GM04504 (cell line): ENCODE data around the gene PADI2.

Experiments used
- DNase-seq: peaks from one replicate; pipeline ENCODE4 v3.0.0-alpha.2; 2012; ENCODE audit warnings: low read depth

PADI2 gene

DNA sequence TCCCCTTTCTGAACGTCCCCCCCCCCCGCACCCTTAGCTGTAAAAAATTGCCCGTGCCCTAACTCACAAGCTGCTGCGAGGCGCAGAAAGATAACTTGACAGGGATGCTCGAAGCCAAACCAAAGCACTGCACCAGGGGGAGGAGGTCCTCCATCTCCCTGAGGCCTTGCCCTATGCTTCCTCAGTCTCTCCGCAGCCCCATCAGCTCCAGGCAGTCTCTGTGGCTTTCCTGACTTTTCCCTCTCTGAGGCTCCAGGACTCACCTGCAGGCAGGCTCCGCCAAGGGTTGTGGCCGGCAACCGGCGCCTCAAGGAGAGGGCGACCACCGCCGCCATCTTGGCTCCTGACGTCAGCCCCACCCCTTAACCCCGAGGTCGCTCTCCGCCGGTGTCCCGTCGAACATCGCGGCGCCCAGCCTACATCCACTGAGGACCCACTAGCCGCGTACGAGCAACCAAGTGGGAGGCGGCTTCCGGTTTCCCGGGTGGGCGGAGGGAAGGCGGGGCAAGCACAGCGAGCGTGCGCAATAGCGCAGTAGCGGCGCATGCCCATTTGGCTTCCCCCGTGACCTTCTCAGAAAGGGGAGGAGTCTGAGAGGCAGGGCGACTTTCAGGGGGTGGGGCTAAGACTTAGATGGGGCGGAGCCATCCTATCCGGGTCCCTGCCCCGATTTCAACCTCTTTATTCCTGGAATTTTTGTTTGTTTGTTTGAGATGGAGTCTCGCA, 65.4 kb downstream of the PADI2 start, which contains the start of gene SDHB:
Gene SDHB (minus strand): TSS at position 348 of the 726 bp plus-strand sequence. CDS start 13 bp downstream, at position 335.
- DNase-seq, result peak; percentile 97

GRCh38 chr1:17053086-17053684, 66.1 kb downstream of the PADI2 start:
- no peak for DNase-seq

DNA sequence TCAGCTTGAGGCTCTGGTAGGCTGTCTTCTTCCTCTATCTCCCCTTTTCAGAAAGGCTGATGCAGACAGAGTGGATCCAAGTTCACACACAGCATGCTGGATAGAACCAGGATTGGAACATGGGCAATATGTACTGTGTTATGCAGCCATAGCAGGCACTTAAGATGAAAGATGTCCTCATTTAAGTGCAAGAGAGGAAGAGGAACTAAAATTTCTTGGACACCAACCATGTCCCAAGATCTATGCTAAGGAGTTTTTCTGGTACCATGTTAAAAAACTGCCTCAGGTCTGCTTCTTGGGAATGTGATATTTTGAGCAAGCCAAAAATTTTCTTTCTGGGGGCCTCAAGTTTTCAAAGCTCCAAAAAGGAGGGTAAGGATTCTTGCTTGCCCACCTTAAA, 66.6 kb downstream of the PADI2 start:
- no peak for DNase-seq

- no peak for DNase-seq
These were observed 67.2 kb downstream of the PADI2 start for GRCh38 chr1:17052038-17052437.

GRCh38 chr1:17047924-17048323, 71.3 kb downstream of the PADI2 start:
- DNase-seq, result no peak

- DNase-seq, result no peak
These were observed 73.0 kb downstream of the PADI2 start for GRCh38 chr1:17046334-17046657.

DNA sequence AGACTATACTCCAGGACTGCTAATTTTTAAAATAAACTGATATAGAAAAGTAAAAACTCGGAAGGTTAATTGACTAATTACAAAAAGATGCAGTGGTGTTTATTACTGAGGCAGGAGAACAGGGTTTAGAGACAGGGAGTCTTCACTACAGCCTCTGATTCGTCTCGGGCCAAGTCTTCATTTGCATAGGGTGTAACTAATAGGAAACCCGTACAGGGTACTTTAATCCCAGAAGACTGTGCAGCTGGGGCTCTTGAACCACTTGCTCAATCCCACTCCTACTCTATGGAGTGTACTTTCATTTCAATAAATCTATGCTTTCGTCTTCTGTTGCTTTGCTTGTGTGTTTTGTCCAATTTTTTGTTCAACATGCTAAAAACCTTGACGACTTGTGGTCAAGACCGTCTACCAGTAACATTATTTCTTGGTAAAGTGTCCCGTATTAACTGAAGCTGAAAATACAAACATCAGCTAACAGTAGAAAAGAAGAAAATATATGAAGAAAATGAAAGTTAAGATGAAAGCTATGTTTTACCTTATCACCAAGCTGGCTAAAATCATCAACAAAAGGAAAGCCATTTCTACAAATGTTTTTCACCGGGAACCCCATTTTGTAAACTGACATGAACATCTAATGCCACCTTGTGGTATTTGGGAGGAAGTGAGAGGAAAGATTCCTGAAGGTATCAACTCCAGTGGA, 73.5 kb downstream of the PADI2 start:
- DNase-seq, result no peak

DNA sequence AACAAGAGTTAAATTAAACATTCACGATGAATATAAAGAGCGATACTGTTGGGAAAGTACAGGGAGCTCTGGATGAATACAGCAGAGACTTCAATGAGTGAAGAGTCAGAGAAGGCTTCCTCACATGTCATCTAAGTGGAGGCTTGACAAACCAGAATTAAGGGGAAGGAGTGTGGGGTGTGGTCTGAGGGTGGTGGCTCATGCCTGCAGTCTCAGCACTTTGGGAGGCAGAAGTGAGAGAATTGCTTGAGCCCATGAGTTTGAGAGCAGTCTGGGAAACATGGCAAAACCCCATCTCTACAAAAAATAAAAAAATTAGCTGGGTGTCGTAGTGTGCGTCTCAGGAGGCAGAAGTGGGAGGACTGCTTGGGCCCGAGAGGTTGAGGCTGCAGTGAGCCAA, 74.1 kb downstream of the PADI2 start:
- DNase-seq, result no peak

DNA sequence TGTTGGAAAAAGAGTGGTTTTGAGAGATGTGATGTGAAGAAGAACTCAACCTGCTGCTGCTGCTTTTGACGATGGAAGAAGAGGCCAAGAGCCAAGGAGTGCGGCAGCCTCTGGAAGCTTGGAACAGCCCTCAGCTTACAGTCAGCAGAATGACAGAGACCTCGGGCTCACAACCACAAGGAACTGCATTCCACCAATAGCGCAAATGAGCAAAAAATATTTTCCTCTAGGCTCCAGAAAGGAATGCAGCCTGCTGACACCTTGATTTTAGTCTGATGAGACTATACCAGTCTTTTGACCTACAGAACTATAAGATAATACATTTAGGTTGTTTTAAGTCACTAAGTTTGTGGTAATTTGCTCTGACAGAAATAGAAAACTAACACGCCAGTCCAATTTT, 75.6 kb downstream of the PADI2 start:
- no peak for DNase-seq

GRCh38 chr1:17040135-17040534, 79.1 kb downstream of the PADI2 start:
- no peak for DNase-seq

GRCh38 chr1:17039522-17039921, 79.7 kb downstream of the PADI2 start:
- no peak for DNase-seq

DNA sequence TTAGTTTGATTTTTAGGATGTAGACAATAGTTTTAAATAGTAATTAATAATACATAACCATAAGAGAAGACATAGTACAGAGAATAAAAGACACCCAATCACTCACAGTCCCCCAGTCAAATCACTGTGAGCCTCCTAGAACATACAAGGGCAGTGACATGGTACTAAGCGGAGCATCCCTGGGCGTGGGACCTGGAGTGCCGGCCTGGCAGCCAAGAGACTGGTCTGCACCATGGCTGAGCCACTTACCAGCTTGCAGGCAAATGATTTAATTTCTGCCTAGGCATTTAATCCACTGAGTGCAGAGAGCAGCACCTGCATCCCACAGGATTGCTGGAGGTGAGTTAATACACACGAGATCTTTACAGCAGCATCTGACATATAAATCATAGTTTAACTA, 85.8 kb downstream of the PADI2 start:
- DNase-seq, result no peak

DNA sequence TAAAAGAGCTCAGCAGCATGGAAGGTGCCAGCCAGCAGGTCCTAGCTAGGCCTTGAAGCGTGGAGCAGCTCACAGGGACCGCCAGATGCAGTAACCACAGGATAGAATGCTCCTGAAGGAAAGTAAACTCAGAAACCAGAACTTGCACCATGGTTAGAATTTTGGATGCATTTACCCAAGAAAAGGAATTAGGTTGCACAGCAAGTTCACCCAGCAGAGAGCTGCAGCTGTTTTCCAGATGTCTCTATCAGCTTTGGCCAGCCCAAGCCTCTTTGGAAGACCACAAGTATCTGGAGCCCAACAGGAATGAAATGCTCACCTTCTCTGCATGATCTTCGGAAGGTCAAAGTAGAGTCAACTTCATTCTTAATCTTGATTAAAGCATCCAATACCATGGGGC, 86.5 kb downstream of the PADI2 start:
- DNase-seq, result no peak

DNA sequence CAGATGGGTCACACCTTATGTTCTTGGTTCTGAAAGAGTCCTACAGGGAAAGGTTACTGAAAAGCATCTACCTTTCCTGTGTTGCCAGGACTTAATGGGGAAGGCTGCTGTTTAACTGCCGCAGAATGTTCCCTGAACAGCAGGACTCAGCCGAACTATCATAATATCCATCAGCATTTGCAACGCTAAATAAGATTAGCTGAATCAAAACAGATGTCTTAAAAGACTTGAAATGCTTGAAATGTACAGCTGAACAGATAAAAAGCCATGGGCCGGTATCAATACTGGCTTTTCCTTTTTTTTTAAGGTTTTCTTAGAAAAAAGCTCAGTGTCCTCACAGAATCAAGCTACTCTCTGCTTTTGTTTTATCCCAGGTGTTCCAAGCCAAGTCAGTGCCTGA, 87.8 kb downstream of the PADI2 start:
- DNase-seq, result no peak

GRCh38 chr1:17030206-17030605, 89.0 kb downstream of the PADI2 start:
- no peak for DNase-seq

DNA sequence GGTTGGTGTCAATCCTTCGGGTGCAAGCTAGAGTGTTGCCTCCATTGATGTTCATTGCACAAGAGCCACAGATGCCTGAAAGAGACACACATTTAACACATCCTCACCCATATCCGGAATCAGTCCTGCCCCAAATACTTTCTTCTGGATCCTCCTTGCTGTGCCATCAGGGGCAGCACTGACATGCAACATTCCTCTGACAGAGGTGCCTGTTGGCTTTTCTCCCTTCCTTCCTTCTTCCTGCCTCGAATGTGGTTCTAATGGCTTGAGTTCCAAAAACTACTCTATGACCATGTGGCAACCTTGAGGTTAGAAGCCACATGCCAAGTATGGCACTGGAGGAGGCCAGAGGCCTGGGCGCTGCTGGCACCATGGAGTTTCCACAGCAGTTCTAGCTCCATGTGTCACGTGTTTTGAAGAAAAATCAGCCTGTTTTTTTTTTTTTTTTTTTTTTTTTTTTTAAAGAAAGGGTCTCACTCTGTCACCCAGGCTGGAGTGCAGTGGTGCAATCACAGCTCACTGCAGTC, 90.5 kb downstream of the PADI2 start:
- DNase-seq, result no peak

DNA sequence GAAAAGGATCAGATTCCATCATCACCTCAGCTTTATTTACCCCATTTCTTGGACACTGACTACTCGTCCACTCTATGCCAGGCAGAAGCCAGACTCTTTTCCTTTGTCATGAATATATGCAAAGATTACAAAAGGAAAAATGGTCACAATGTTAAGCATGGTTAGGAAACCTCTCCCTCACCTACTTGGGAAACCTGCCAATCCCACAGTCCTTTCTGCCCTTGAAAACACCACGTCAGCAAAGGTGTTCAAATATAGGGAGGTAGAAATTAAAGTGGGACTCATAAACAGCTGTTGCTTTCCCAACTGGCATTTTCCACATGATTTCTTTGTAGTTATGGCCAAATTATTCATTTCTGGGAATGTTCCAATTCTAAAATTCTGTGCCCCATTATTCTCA, 91.4 kb downstream of the PADI2 start:
- DNase-seq, result no peak

GRCh38 chr1:17027403-17027802, 91.8 kb downstream of the PADI2 start:
- DNase-seq, result peak; percentile 67

GRCh38 chr1:17024721-17025120, 94.5 kb downstream of the PADI2 start:
- DNase-seq, result no peak

GRCh38 chr1:17023573-17023972, 95.7 kb downstream of the PADI2 start:
- DNase-seq, result no peak

GRCh38 chr1:17023102-17023501, 96.1 kb downstream of the PADI2 start:
- no peak for DNase-seq

- no peak for DNase-seq
These were observed 97.4 kb downstream of the PADI2 start for GRCh38 chr1:17021896-17022295.

GRCh38 chr1:17020502-17020901, 98.7 kb downstream of the PADI2 start:
- no peak for DNase-seq
